ENCODE results near the gene AATK. TPM values are rescaled to one million over a fixed set of nuclear protein-coding genes. Genes with fewer than 3 reads are reported as not detected.

Gene AATK
- total and polyA plus RNA-seq, 3 experiments from 2014 or later = 0.29 to 0.55 TPM; not detected in 1

DNA sequence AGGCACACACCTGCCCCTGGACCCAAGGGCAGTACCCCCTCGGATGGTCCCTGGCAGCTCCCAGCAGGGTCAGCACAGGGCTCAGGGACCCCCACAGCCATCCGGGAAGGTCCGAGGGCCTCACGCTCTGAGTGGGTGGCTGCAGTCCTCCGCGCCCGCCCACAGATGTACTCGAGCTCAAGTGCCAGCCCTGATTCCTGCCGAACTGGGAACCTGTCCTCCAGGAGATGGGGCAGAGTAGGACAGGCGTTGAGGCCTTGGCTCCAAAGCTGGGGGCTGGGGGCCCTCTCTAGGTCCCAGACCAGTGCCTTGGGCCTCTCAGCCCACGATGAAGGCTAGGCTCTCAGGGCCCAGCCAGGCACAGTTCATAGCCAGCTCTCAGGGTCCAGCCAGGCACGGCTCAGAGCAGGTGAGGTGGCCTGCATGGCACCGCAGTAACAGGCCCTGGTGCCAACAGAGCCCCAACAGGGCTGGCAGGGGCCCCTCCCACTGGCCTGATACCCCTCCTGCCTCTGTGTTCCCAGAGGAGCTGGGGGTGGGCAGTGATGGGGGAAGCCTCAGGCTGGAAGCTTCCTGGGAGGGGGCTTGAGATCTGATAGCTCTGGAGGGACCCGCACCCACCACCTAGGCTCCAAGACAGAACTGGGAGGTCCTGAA, 36.2 kb downstream of the AATK start:
- Histone ChIP-seq H3K27ac (ENCODE audit: low read depth, low read length) (no peak overlapping the region), H3K27me3 (ENCODE audit: insufficient read depth, low read length, poor library complexity, severe bottlenecking) (no peaks in the 10 kb centered on the region), H3K4me1 (ENCODE audit: insufficient read depth, low read length) (no peaks in the 10 kb centered on the region), H3K9me3 (ENCODE audit: low read length) (no peaks in the 10 kb centered on the region), H3K4me3 (ENCODE audit: low read length) (no peak overlapping the region), H3K36me3 (ENCODE audit: insufficient read depth, low read length) (no peaks in the 10 kb centered on the region)
- no peak for DNase-seq
- Mint-ChIP-seq H3K4me1 (no peaks in the 10 kb centered on the region), H3K4me3 (no peak overlapping the region), H3K27ac (no peak overlapping the region), H3K36me3 (no peaks in the 10 kb centered on the region), H3K9me3 (no peaks in the 10 kb centered on the region), H3K27me3 (peaks cover 0 to 1% of the 10 kb centered on the region in 2 donors)
- POLR2A ChIA-PET = no interaction called here
- CTCF ChIA-PET = no interaction called here

DNA sequence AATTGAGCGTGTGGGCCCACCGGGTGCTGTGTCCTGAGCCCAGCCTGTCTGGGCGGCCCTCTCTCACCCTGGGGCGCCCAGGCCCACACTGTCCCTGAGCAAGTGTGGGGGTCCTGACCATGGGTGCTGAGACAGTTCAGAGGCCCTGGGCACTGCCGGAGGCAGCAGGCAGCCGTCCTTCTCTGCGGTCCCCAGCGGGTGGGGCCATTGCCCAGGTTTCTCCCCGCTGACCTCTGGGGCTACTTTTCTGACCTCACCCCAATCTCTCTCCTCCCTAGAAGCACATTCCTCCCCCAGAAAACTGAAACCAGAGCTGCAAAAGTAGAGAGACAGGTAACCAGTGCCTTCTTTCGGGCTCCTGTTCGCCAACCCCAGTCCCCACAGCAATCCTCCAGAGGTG, 36.7 kb downstream of the AATK start:
- H3K4me1 ChIP-seq (ENCODE audit: insufficient read depth, low read length) = no peaks in the 10 kb centered on the region
- CTCF ChIA-PET = no interaction called here
- DNase-seq = no peak
- H3K9me3 Mint-ChIP-seq = no peaks in the 10 kb centered on the region
- H3K4me3 ChIP-seq (ENCODE audit: low read length) = no peak overlapping the region
- H3K27me3 ChIP-seq (ENCODE audit: insufficient read depth, low read length, poor library complexity, severe bottlenecking) = no peaks in the 10 kb centered on the region
- no peak overlapping the region for H3K4me3 Mint-ChIP-seq
- POLR2A ChIA-PET = no interaction called here
- H3K27ac Mint-ChIP-seq = no peak overlapping the region
- H3K27ac ChIP-seq (ENCODE audit: low read depth, low read length) = no peak overlapping the region
- H3K4me1 Mint-ChIP-seq = no peaks in the 10 kb centered on the region
- peaks cover 0 to 1% of the 10 kb centered on the region in 2 donors for H3K27me3 Mint-ChIP-seq
- H3K9me3 ChIP-seq (ENCODE audit: low read length) = no peaks in the 10 kb centered on the region
- H3K36me3 Mint-ChIP-seq = no peaks in the 10 kb centered on the region
- H3K36me3 ChIP-seq (ENCODE audit: insufficient read depth, low read length) = no peaks in the 10 kb centered on the region

- Mint-ChIP-seq H3K27ac (no peak overlapping the region), H3K9me3 (no peaks in the 10 kb centered on the region), H3K36me3 (no peaks in the 10 kb centered on the region), H3K4me3 (no peak overlapping the region), H3K4me1 (no peaks in the 10 kb centered on the region), H3K27me3 (peaks cover 0 to 1% of the 10 kb centered on the region in 2 donors)
- Histone ChIP-seq H3K4me1 (ENCODE audit: insufficient read depth, low read length) (no peaks in the 10 kb centered on the region), H3K27me3 (ENCODE audit: insufficient read depth, low read length, poor library complexity, severe bottlenecking) (no peaks in the 10 kb centered on the region), H3K36me3 (ENCODE audit: insufficient read depth, low read length) (no peaks in the 10 kb centered on the region), H3K4me3 (ENCODE audit: low read length) (no peak overlapping the region), H3K9me3 (ENCODE audit: low read length) (no peaks in the 10 kb centered on the region), H3K27ac (ENCODE audit: low read depth, low read length) (no peak overlapping the region)
- ChIA-PET POLR2A (no interaction called here), CTCF (no interaction called here)
- DNase-seq = no peak
These were observed 37.2 kb downstream of the AATK start for GRCh38 chr17:81128774-81129173.

GRCh38 chr17:81128338-81128737, 37.7 kb downstream of the AATK start:
- Histone ChIP-seq H3K9me3 (ENCODE audit: low read length) (no peaks in the 10 kb centered on the region), H3K27me3 (ENCODE audit: insufficient read depth, low read length, poor library complexity, severe bottlenecking) (no peaks in the 10 kb centered on the region), H3K36me3 (ENCODE audit: insufficient read depth, low read length) (no peaks in the 10 kb centered on the region), H3K4me3 (ENCODE audit: low read length) (no peak overlapping the region), H3K27ac (ENCODE audit: low read depth, low read length) (no peak overlapping the region), H3K4me1 (ENCODE audit: insufficient read depth, low read length) (no peaks in the 10 kb centered on the region)
- ChIA-PET POLR2A (no interaction called here), CTCF (no interaction called here)
- Mint-ChIP-seq H3K9me3 (no peaks in the 10 kb centered on the region), H3K4me3 (no peak overlapping the region), H3K4me1 (no peaks in the 10 kb centered on the region), H3K27me3 (peaks cover 0 to 1% of the 10 kb centered on the region in 2 donors), H3K27ac (no peak overlapping the region), H3K36me3 (no peaks in the 10 kb centered on the region)
- DNase-seq = no peak

- no peak overlapping the region for H3K27ac Mint-ChIP-seq
- Histone ChIP-seq H3K4me3 (ENCODE audit: low read length) (no peak overlapping the region), H3K27ac (ENCODE audit: low read depth, low read length) (no peak overlapping the region), H3K9me3 (ENCODE audit: low read length) (no peaks in the 10 kb centered on the region), H3K27me3 (ENCODE audit: insufficient read depth, low read length, poor library complexity, severe bottlenecking) (no peaks in the 10 kb centered on the region), H3K4me1 (ENCODE audit: insufficient read depth, low read length) (no peaks in the 10 kb centered on the region), H3K36me3 (ENCODE audit: insufficient read depth, low read length) (no peaks in the 10 kb centered on the region)
- POLR2A ChIA-PET = no interaction called here
- CTCF ChIA-PET = no interaction called here
- no peaks in the 10 kb centered on the region for H3K4me1 Mint-ChIP-seq
- DNase-seq = no peak
- H3K27me3 Mint-ChIP-seq = peaks cover 0 to 1% of the 10 kb centered on the region in 2 donors
- H3K9me3 Mint-ChIP-seq = no peaks in the 10 kb centered on the region
- no peaks in the 10 kb centered on the region for H3K36me3 Mint-ChIP-seq
- no peak overlapping the region for H3K4me3 Mint-ChIP-seq
These were observed 38.4 kb downstream of the AATK start for GRCh38 chr17:81127526-81128177.

GRCh38 chr17:81127133-81127455, 38.9 kb downstream of the AATK start:
- no peak for DNase-seq
- no peaks in the 10 kb centered on the region for H3K9me3 ChIP-seq (ENCODE audit: low read length)
- Mint-ChIP-seq H3K4me3 (no peak overlapping the region), H3K27me3 (peaks cover 0 to 1% of the 10 kb centered on the region in 2 donors), H3K36me3 (no peaks in the 10 kb centered on the region), H3K27ac (no peak overlapping the region), H3K4me1 (no peaks in the 10 kb centered on the region), H3K9me3 (no peaks in the 10 kb centered on the region)
- no peaks in the 10 kb centered on the region for H3K27me3 ChIP-seq (ENCODE audit: insufficient read depth, low read length, poor library complexity, severe bottlenecking)
- no peak overlapping the region for H3K27ac ChIP-seq (ENCODE audit: low read depth, low read length)
- ChIA-PET CTCF (no interaction called here), POLR2A (no interaction called here)
- H3K4me3 ChIP-seq (ENCODE audit: low read length) = no peak overlapping the region
- no peaks in the 10 kb centered on the region for H3K36me3 ChIP-seq (ENCODE audit: insufficient read depth, low read length)
- H3K4me1 ChIP-seq (ENCODE audit: insufficient read depth, low read length) = no peaks in the 10 kb centered on the region

DNA sequence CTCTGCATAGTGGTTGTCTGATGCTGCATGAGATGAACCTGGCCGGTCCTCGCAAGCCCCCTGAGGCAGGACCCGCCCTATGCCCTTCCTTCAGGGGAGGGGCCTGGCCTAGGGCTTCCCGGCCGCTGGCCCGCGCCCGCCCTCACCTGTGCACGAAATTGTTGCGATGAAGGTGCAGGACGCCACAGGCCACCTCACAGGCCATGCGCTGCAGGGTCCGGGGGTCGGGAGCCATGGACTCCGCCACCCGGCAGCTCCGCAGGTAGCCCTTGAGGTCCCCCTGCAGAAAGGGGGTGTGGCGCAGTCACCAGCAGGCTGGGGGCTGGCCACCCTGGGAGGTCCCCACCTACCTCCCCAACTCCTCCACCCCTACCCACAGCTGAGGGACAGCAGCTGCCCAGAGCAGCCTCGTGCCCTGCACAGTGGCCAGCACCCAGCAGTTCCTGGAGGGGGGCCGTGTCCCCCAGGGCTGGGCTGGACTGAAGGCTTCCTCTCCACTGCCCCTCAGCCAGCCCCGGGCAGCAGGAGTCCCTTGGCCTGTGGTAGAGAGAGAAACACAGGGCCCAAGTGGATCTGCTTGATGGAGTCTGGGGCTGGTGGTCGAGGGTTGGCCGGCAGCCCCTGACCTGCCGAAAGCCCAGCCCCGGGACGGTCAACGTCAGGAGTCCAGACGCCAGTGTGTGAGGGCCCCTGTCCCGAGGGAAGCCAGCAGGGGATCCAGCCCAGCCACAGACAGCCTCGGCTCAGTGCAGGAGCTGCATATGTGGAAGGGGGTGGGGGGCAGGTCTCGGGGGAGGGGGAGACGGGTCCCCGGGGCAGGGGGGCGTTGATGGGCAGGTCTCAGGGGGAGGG, 39.5 kb downstream of the AATK start:
- H3K36me3 ChIP-seq (ENCODE audit: insufficient read depth, low read length) = no peaks in the 10 kb centered on the region
- Mint-ChIP-seq H3K27ac (no peak overlapping the region), H3K9me3 (no peaks in the 10 kb centered on the region), H3K4me1 (no peaks in the 10 kb centered on the region), H3K36me3 (no peaks in the 10 kb centered on the region), H3K4me3 (no peak overlapping the region), H3K27me3 (peaks cover 0 to 1% of the 10 kb centered on the region in 2 donors)
- no peaks in the 10 kb centered on the region for H3K27me3 ChIP-seq (ENCODE audit: insufficient read depth, low read length, poor library complexity, severe bottlenecking)
- no peaks in the 10 kb centered on the region for H3K4me1 ChIP-seq (ENCODE audit: insufficient read depth, low read length)
- no peaks in the 10 kb centered on the region for H3K9me3 ChIP-seq (ENCODE audit: low read length)
- ChIA-PET POLR2A (no interaction called here), CTCF (no interaction called here)
- no peak overlapping the region for H3K4me3 ChIP-seq (ENCODE audit: low read length)
- H3K27ac ChIP-seq (ENCODE audit: low read depth, low read length) = no peak overlapping the region
- no peak for DNase-seq

GRCh38 chr17:81125573-81126081, 40.4 kb downstream of the AATK start:
- Mint-ChIP-seq H3K9me3 (no peaks in the 10 kb centered on the region), H3K27ac (no peak overlapping the region), H3K27me3 (peaks cover 0 to 1% of the 10 kb centered on the region in 2 donors), H3K36me3 (no peaks in the 10 kb centered on the region), H3K4me1 (no peaks in the 10 kb centered on the region), H3K4me3 (no peak overlapping the region)
- H3K4me1 ChIP-seq (ENCODE audit: insufficient read depth, low read length) = no peaks in the 10 kb centered on the region
- ChIA-PET CTCF (no interaction called here), POLR2A (no interaction called here)
- no peak overlapping the region for H3K4me3 ChIP-seq (ENCODE audit: low read length)
- H3K27ac ChIP-seq (ENCODE audit: low read depth, low read length) = no peak overlapping the region
- DNase-seq = no peak
- no peaks in the 10 kb centered on the region for H3K36me3 ChIP-seq (ENCODE audit: insufficient read depth, low read length)
- H3K27me3 ChIP-seq (ENCODE audit: insufficient read depth, low read length, poor library complexity, severe bottlenecking) = no peaks in the 10 kb centered on the region
- H3K9me3 ChIP-seq (ENCODE audit: low read length) = no peaks in the 10 kb centered on the region

Data from CD8-positive, alpha-beta memory T cell (primary cell).